GM23338 (cell line): ENCODE measurements around the gene TEDC1. TPM values are rescaled to one million over a fixed set of nuclear protein-coding genes. Genes with fewer than 3 reads are reported as not detected.

Experiments used
- ATAC-seq: fragments of 200-7000 bp; cut with Tn5 transposase; 3 replicates; pipeline ENCODE4 v1.9.1; 2020
- DNase-seq: peaks from one replicate; pipeline ENCODE4 v3.0.0-alpha.2; 2015; ENCODE audit warnings: low spot score
- H2AFZ ChIP-seq: fragments of 200-600 bp; sonication (generic); 2 replicates; pipeline ENCODE4 v1.8.0; 2016; ENCODE audit warnings: antibody characterized with exemption, mild to moderate bottlenecking, moderate library complexity
- H3F3A ChIP-seq: fragments of 200-600 bp; sonication (generic); replicated peaks from 2 replicates; pipeline ENCODE4 v1.8.0; 2017; ENCODE audit warnings: antibody characterized with exemption, mixed run types, low read depth
- H3K27ac ChIP-seq: fragments of 200-600 bp; sonication (generic); 2 replicates; pipeline ENCODE4 v1.6.1; 2016; ENCODE audit warnings: low read depth
- H3K27me3 ChIP-seq: fragments of 200-600 bp; sonication (generic); 2 replicates; pipeline ENCODE4 v1.8.0; 2016; ENCODE audit warnings: mild to moderate bottlenecking, mixed run types, moderate library complexity; ENCODE audit not compliant: insufficient read depth
- H3K36me3 ChIP-seq: fragments of 200-600 bp; sonication (generic); 2 replicates; pipeline ENCODE4 v1.8.0; 2016; ENCODE audit warnings: mild to moderate bottlenecking; ENCODE audit not compliant: insufficient read depth
- H3K4me1 ChIP-seq: fragments of 200-600 bp; sonication (generic); 2 replicates; pipeline ENCODE4 v1.8.0; 2016; ENCODE audit warnings: mild to moderate bottlenecking, moderate library complexity; ENCODE audit not compliant: insufficient read depth
- H3K4me2 ChIP-seq: fragments of 200-600 bp; sonication (generic); 2 replicates; pipeline ENCODE4 v1.7.1; 2017; ENCODE audit warnings: mixed run types
- H3K4me3 ChIP-seq: fragments of 200-600 bp; sonication (generic); 2 replicates; pipeline ENCODE4 v1.6.1; 2016; ENCODE audit warnings: mixed run types
- H3K79me2 ChIP-seq: fragments of 200-600 bp; sonication (generic); replicated peaks from 2 replicates; pipeline ENCODE4 v1.8.0; 2017; ENCODE audit warnings: mild to moderate bottlenecking; ENCODE audit not compliant: insufficient read depth
- H3K9me2 ChIP-seq: fragments of 200-600 bp; sonication (generic); 2 replicates; pipeline ENCODE4 v1.8.0; 2017; ENCODE audit not compliant: insufficient read depth
- H4K20me1 ChIP-seq: fragments of 200-600 bp; sonication (generic); replicated peaks from 2 replicates; pipeline ENCODE4 v1.8.0; 2017; ENCODE audit warnings: mild to moderate bottlenecking; ENCODE audit not compliant: insufficient read depth
- H3K27ac Mint-ChIP-seq: 2 replicates; pipeline ENCODE4 v1.8.0; 2020; ENCODE audit warnings: inconsistent platforms, mild to moderate bottlenecking, moderate library complexity, mixed read lengths
- H3K27me3 Mint-ChIP-seq: 3 replicates; pipeline ENCODE4 v1.8.0; 2022; ENCODE audit warnings: low read depth, mild to moderate bottlenecking, moderate library complexity, mixed read lengths, inconsistent platforms; ENCODE audit not compliant: insufficient read depth, poor library complexity
- H3K36me3 Mint-ChIP-seq: 3 replicates; pipeline ENCODE4 v1.8.0; 2021; ENCODE audit warnings: low read depth, mild to moderate bottlenecking, inconsistent platforms, moderate library complexity, mixed read lengths
- H3K4me1 Mint-ChIP-seq: 3 replicates; pipeline ENCODE4 v1.8.0; 2020; ENCODE audit warnings: mild to moderate bottlenecking, inconsistent platforms, mixed read lengths
- H3K4me3 Mint-ChIP-seq: 3 replicates; pipeline ENCODE4 v1.8.0; 2021; ENCODE audit warnings: moderate library complexity, mild to moderate bottlenecking, inconsistent platforms, mixed read lengths
- H3K9me3 Mint-ChIP-seq: 3 replicates; pipeline ENCODE4 v1.8.0; 2020; ENCODE audit warnings: moderate library complexity, mild to moderate bottlenecking, inconsistent platforms, mixed read lengths
- CREB1 ChIP-seq: fragments of 250-450 bp; sonication (Bioruptor Pico); IDR thresholded peaks from 2 replicates; pipeline ENCODE4 v1.5.0; 2020; ENCODE audit warnings: low read depth, mild to moderate bottlenecking, moderate library complexity
- ETS1 ChIP-seq: IDR thresholded peaks from 2 replicates; pipeline ENCODE4 v1.6.1; 2016; ENCODE audit warnings: antibody characterized with exemption
- EZH2 ChIP-seq: fragments of 200-600 bp; sonication (generic); IDR thresholded peaks from one replicate; pipeline ENCODE4 v1.8.0; 2017; ENCODE audit warnings: antibody characterized with exemption, mild to moderate bottlenecking, low read depth; ENCODE audit not compliant: unreplicated experiment
- EZH2phosphoT487 ChIP-seq: fragments of 200-600 bp; sonication (generic); IDR thresholded peaks from one replicate; pipeline ENCODE4 v1.8.1; 2018; ENCODE audit warnings: antibody characterized with exemption; ENCODE audit not compliant: unreplicated experiment
- JUNB ChIP-seq: IDR thresholded peaks from one replicate; pipeline ENCODE4 v1.6.1; 2016; ENCODE audit warnings: antibody characterized with exemption; ENCODE audit not compliant: unreplicated experiment
- NANOG ChIP-seq: IDR thresholded peaks from 2 replicates; pipeline ENCODE4 v1.6.1; 2016; ENCODE audit warnings: antibody characterized with exemption, borderline replicate concordance
- POLR2AphosphoS5 ChIP-seq: IDR thresholded peaks from 2 replicates; pipeline ENCODE4 v1.6.1; 2016; ENCODE audit warnings: antibody characterized with exemption, low read depth
- STAT1 ChIP-seq: IDR thresholded peaks from one replicate; pipeline ENCODE4 v1.6.1; 2016; ENCODE audit warnings: antibody characterized with exemption; ENCODE audit not compliant: unreplicated experiment
- ZNF114 ChIP-seq: fragments of 250-450 bp; sonication (Bioruptor Pico); IDR thresholded peaks from 2 replicates; pipeline ENCODE4 v1.5.0; 2020; ENCODE audit warnings: mild to moderate bottlenecking, moderate library complexity
- ZNF331 ChIP-seq: fragments of 250-450 bp; sonication (Bioruptor Pico); IDR thresholded peaks from 2 replicates; pipeline ENCODE4 v1.5.0; 2020; ENCODE audit warnings: low read depth, mild to moderate bottlenecking, moderate library complexity
- polyA plus RNA-seq: library from polyadenylated mRNA; unstranded; fragments of >200 nt; fragmentation: Nextera tagmentation; extraction: Ambion mirVana; gene quantifications from 2 replicates; pipeline ENCODE4 v1.2.1, GENCODE V29; 2016
- total RNA-seq: library from RNA; depleted of rRNA; stranded (reverse); fragments of >200 nt; shearing (Covaris generic); gene quantifications from 2 replicates; pipeline ENCODE4 v1.2.3, GENCODE V29; 2014
- TF ChIP-seq, protein P1 (sequence below), 2 experiments: fragments of 200-600 bp in 1 of 2; sonication (generic) in 1 of 2; conservative IDR thresholded peaks; 2 replicates each; pipeline versions ENCODE4 v1.5.1 to v1.6.1; 2016 to 2017; ENCODE audit warnings: antibody characterized with exemption in 2 of 2, low read depth in 2 of 2, mild to moderate bottlenecking in 2 of 2, moderate library complexity in 1 of 2
- TF ChIP-seq, protein P2 (sequence below): IDR thresholded peaks from one replicate; pipeline ENCODE4 v1.6.1; 2018; ENCODE audit warnings: antibody characterized with exemption; ENCODE audit not compliant: unreplicated experiment
- TF ChIP-seq, protein P3 (sequence below): fragments of 250-450 bp; sonication (Bioruptor Pico); IDR thresholded peaks from 2 replicates; pipeline ENCODE4 v1.5.0; 2020; ENCODE audit warnings: mild to moderate bottlenecking, moderate library complexity

The TEDC1 gene
- total and polyA plus RNA-seq, 2 experiments from 2014 or later: 5.9 to 16.3 TPM

DNA sequence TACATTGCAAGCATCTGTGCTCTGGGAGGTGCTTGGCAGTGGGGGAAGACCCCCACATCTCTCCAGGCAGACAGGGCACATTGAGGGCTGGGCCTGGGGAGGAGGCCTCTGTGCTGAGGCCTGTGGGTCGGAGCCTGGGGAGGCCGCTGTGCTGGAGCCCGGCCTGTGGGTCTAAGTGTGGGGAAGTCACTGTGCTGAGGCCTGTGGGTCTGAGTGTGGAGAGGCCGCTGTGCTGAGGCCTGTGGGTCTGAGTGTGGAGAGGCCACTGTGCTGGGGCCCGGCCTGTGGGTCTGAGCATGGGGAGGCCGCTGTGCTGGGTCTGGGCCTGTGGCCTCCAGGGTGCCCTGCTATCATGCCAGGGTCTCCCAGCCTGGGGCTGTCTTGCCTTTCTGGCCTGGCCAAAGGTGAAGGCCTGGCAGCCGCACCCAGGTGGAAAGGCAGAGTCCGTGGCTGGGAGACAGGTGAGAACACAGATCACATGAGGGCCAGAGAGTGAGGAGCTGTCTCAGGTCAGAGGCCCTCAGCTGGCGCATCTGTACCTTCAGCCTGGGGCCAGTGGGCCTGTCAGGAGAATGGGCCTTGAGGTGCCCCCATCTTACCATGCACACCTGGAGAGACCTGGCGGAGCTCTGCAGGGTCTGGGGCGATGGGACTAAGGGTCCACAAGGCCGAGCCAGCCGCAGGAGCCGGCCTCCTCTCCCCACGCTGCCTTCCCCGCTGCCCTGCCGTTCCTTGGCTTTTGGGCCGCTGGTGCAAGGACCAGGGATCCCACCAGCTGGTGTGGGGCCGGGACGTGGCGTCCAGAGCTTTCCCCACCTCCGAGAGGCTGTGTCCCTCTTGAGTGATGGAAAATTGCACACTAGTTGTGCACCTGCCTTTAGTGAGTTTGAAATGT, 35.0 kb upstream of the TEDC1 start:
- ATAC-seq (no peak), DNase-seq (no peak)
- Histone ChIP-seq H3K27me3 (no peaks in the 10 kb centered on the region), H3K4me1 (no peaks in the 10 kb centered on the region), H4K20me1 (peaks cover 14% of the 10 kb centered on the region; the same call in 1 of the 2 replicates), H3F3A (0 out of 2 replicates have a peak, but pooled peaks cover 10% of the 10 kb centered on the region), H3K36me3 (peaks cover 4% of the 10 kb centered on the region; the same call in 1 of the 2 replicates), H3K27ac (no peak overlapping the region), H2AFZ (no peak overlapping the region), H3K4me2 (no peak overlapping the region), H3K9me2 (no peaks in the 10 kb centered on the region), H3K4me3 (no peak overlapping the region), H3K79me2 (no peaks in the 10 kb centered on the region)
- Mint-ChIP-seq H3K27me3 (peaks cover 6% of the 10 kb centered on the region), H3K9me3 (no peaks in the 10 kb centered on the region), H3K27ac (no peak overlapping the region), H3K36me3 (peaks cover 44% of the 10 kb centered on the region), H3K4me1 (no peaks in the 10 kb centered on the region), H3K4me3 (no peak overlapping the region)
- TF ChIP-seq ZNF331 (CRISPR knock-in tag): no peak
- TF ChIP-seq STAT1: no peak
- no peak for TF ChIP-seq EZH2
- TF ChIP-seq, protein P1, sequence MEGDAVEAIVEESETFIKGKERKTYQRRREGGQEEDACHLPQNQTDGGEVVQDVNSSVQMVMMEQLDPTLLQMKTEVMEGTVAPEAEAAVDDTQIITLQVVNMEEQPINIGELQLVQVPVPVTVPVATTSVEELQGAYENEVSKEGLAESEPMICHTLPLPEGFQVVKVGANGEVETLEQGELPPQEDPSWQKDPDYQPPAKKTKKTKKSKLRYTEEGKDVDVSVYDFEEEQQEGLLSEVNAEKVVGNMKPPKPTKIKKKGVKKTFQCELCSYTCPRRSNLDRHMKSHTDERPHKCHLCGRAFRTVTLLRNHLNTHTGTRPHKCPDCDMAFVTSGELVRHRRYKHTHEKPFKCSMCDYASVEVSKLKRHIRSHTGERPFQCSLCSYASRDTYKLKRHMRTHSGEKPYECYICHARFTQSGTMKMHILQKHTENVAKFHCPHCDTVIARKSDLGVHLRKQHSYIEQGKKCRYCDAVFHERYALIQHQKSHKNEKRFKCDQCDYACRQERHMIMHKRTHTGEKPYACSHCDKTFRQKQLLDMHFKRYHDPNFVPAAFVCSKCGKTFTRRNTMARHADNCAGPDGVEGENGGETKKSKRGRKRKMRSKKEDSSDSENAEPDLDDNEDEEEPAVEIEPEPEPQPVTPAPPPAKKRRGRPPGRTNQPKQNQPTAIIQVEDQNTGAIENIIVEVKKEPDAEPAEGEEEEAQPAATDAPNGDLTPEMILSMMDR (conservative IDR thresholded peaks at IDR 0.05; ENCODE audit: low read depth in 2 of 2): no peak
- no peak for TF ChIP-seq NANOG
- TF ChIP-seq CREB1 (CRISPR knock-in tag): no peak
- TF ChIP-seq JUNB: no peak
- TF ChIP-seq ETS1: no peak
- TF ChIP-seq POLR2AphosphoS5: no peak; the same call in 1 of the 2 replicates
- TF ChIP-seq, protein P2, sequence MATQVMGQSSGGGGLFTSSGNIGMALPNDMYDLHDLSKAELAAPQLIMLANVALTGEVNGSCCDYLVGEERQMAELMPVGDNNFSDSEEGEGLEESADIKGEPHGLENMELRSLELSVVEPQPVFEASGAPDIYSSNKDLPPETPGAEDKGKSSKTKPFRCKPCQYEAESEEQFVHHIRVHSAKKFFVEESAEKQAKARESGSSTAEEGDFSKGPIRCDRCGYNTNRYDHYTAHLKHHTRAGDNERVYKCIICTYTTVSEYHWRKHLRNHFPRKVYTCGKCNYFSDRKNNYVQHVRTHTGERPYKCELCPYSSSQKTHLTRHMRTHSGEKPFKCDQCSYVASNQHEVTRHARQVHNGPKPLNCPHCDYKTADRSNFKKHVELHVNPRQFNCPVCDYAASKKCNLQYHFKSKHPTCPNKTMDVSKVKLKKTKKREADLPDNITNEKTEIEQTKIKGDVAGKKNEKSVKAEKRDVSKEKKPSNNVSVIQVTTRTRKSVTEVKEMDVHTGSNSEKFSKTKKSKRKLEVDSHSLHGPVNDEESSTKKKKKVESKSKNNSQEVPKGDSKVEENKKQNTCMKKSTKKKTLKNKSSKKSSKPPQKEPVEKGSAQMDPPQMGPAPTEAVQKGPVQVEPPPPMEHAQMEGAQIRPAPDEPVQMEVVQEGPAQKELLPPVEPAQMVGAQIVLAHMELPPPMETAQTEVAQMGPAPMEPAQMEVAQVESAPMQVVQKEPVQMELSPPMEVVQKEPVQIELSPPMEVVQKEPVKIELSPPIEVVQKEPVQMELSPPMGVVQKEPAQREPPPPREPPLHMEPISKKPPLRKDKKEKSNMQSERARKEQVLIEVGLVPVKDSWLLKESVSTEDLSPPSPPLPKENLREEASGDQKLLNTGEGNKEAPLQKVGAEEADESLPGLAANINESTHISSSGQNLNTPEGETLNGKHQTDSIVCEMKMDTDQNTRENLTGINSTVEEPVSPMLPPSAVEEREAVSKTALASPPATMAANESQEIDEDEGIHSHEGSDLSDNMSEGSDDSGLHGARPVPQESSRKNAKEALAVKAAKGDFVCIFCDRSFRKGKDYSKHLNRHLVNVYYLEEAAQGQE: no peak
- no peak for TF ChIP-seq ZNF114 (CRISPR knock-in tag)
- TF ChIP-seq, protein P3, sequence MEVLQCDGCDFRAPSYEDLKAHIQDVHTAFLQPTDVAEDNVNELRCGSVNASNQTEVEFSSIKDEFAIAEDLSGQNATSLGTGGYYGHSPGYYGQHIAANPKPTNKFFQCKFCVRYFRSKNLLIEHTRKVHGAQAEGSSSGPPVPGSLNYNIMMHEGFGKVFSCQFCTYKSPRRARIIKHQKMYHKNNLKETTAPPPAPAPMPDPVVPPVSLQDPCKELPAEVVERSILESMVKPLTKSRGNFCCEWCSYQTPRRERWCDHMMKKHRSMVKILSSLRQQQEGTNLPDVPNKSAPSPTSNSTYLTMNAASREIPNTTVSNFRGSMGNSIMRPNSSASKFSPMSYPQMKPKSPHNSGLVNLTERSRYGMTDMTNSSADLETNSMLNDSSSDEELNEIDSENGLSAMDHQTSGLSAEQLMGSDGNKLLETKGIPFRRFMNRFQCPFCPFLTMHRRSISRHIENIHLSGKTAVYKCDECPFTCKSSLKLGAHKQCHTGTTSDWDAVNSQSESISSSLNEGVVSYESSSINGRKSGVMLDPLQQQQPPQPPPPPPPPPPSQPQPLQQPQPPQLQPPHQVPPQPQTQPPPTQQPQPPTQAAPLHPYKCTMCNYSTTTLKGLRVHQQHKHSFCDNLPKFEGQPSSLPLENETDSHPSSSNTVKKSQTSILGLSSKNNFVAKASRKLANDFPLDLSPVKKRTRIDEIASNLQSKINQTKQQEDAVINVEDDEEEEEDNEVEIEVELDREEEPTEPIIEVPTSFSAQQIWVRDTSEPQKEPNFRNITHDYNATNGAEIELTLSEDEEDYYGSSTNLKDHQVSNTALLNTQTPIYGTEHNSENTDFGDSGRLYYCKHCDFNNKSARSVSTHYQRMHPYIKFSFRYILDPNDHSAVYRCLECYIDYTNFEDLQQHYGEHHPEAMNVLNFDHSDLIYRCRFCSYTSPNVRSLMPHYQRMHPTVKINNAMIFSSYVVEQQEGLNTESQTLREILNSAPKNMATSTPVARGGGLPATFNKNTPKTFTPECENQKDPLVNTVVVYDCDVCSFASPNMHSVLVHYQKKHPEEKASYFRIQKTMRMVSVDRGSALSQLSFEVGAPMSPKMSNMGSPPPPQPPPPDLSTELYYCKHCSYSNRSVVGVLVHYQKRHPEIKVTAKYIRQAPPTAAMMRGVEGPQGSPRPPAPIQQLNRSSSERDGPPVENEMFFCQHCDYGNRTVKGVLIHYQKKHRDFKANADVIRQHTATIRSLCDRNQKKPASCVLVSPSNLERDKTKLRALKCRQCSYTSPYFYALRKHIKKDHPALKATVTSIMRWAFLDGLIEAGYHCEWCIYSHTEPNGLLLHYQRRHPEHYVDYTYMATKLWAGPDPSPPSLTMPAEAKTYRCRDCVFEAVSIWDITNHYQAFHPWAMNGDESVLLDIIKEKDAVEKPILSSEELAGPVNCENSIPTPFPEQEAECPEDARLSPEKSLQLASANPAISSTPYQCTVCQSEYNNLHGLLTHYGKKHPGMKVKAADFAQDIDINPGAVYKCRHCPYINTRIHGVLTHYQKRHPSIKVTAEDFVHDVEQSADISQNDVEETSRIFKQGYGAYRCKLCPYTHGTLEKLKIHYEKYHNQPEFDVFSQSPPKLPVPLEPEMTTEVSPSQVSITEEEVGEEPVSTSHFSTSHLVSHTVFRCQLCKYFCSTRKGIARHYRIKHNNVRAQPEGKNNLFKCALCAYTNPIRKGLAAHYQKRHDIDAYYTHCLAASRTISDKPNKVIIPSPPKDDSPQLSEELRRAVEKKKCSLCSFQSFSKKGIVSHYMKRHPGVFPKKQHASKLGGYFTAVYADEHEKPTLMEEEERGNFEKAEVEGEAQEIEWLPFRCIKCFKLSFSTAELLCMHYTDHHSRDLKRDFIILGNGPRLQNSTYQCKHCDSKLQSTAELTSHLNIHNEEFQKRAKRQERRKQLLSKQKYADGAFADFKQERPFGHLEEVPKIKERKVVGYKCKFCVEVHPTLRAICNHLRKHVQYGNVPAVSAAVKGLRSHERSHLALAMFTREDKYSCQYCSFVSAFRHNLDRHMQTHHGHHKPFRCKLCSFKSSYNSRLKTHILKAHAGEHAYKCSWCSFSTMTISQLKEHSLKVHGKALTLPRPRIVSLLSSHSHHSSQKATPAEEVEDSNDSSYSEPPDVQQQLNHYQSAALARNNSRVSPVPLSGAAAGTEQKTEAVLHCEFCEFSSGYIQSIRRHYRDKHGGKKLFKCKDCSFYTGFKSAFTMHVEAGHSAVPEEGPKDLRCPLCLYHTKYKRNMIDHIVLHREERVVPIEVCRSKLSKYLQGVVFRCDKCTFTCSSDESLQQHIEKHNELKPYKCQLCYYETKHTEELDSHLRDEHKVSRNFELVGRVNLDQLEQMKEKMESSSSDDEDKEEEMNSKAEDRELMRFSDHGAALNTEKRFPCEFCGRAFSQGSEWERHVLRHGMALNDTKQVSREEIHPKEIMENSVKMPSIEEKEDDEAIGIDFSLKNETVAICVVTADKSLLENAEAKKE: no peak
- TF ChIP-seq EZH2phosphoT487: no peak
